OCI-LY3 (cell line): ENCODE data around the gene ASTN2.

Source experiments
- H2AFZ ChIP-seq: fragments of 200-600, 300-600 bp; shearing (Covaris generic); 2 replicates; pipeline ENCODE4 v1.6.0; 2014; ENCODE audit warnings: antibody characterized with exemption, low read depth, low read length
- H3K27ac ChIP-seq: fragments of 200-600, 300-600 bp; sonication (generic); 2 replicates; pipeline ENCODE4 v1.5.1; 2014; ENCODE audit warnings: mild to moderate bottlenecking, low read length, moderate library complexity, mixed read lengths
- H3K27me3 ChIP-seq: fragments of 200-600, 300-600 bp; sonication (generic); 2 replicates; pipeline ENCODE4 v1.6.1; 2014; ENCODE audit warnings: low read depth, low read length, mixed read lengths
- H3K36me3 ChIP-seq: fragments of 200-600, 300-600 bp; sonication (generic); replicated peaks from 2 replicates; pipeline ENCODE3; 2014; ENCODE audit warnings: low read depth, low read length, mixed read lengths
- H3K4me1 ChIP-seq: fragments of 300-600, 200-600 bp; sonication (generic); 2 replicates; pipeline ENCODE4 v1.6.1; 2014; ENCODE audit warnings: low read length, mixed read lengths
- H3K4me2 ChIP-seq: fragments of 200-600, 300-600 bp; sonication (generic); 2 replicates; pipeline ENCODE4 v1.6.1; 2014; ENCODE audit warnings: low read length, mixed read lengths
- H3K4me3 ChIP-seq: fragments of 300-600, 200-600 bp; sonication (generic); 2 replicates; pipeline ENCODE4 v1.5.1; 2014; ENCODE audit warnings: antibody characterized with exemption, mild to moderate bottlenecking, low read length, moderate library complexity
- H3K79me2 ChIP-seq: fragments of 300-600, 200-600 bp; shearing (Covaris generic); 2 replicates; pipeline ENCODE4 v1.6.1; 2014; ENCODE audit warnings: mild to moderate bottlenecking, low read length, mixed read lengths
- H3K9ac ChIP-seq: fragments of 300-600, 200-600 bp; shearing (Covaris generic); 2 replicates; pipeline ENCODE4 v1.6.0; 2014; ENCODE audit warnings: mild to moderate bottlenecking, low read length, moderate library complexity
- H3K9me3 ChIP-seq: fragments of 200-600, 300-600 bp; shearing (Covaris generic); 2 replicates; pipeline ENCODE4 v1.6.1; 2014; ENCODE audit warnings: low read length, mixed read lengths; ENCODE audit not compliant: insufficient read depth
- H4K20me1 ChIP-seq: fragments of 200-600, 300-600 bp; sonication (generic); 2 replicates; pipeline ENCODE4 v1.6.1; 2016; ENCODE audit warnings: low read length, mixed read lengths; ENCODE audit not compliant: insufficient read depth
- CTCF ChIP-seq: fragments of 200-600, 300-600 bp; sonication (generic); IDR thresholded peaks from 2 replicates; pipeline ENCODE4 v1.5.1; 2014; ENCODE audit warnings: antibody characterized with exemption, low read length, low read depth
- EZH2phosphoT487 ChIP-seq: fragments of 200-600 bp; shearing (Covaris generic); IDR thresholded peaks from 2 replicates; pipeline ENCODE4 v1.6.1; 2018; ENCODE audit warnings: antibody characterized with exemption, mixed run types, low read depth

ASTN2 gene

GRCh38 chr9:116643691-116644090 lies 771.2 kb downstream of the ASTN2 start:
- no peak overlapping the region for H3K4me2 ChIP-seq
- no peaks in the 10 kb centered on the region for H3K36me3 ChIP-seq
- no peak for TF ChIP-seq EZH2phosphoT487
- TF ChIP-seq CTCF = no peak
- H4K20me1 ChIP-seq = no peaks in the 10 kb centered on the region
- H3K9ac ChIP-seq = no peak overlapping the region
- no peaks in the 10 kb centered on the region for H3K4me1 ChIP-seq
- no peak overlapping the region for H3K27ac ChIP-seq
- H3K9me3 ChIP-seq = no peaks in the 10 kb centered on the region
- no peaks in the 10 kb centered on the region for H3K79me2 ChIP-seq
- no peak overlapping the region for H3K4me3 ChIP-seq
- H2AFZ ChIP-seq = no peak overlapping the region
- no peaks in the 10 kb centered on the region for H3K27me3 ChIP-seq

- Histone ChIP-seq H3K27me3 (no peaks in the 10 kb centered on the region), H3K36me3 (no peaks in the 10 kb centered on the region), H3K9me3 (no peaks in the 10 kb centered on the region), H4K20me1 (no peaks in the 10 kb centered on the region), H3K4me3 (no peak overlapping the region), H3K4me2 (no peak overlapping the region), H3K9ac (no peak overlapping the region), H3K27ac (no peak overlapping the region), H3K79me2 (no peaks in the 10 kb centered on the region), H3K4me1 (no peaks in the 10 kb centered on the region), H2AFZ (no peak overlapping the region)
- TF ChIP-seq EZH2phosphoT487 = no peak
- no peak for TF ChIP-seq CTCF
Measured at GRCh38 chr9:116641292-116642059, 773.4 kb downstream of the ASTN2 start.

DNA sequence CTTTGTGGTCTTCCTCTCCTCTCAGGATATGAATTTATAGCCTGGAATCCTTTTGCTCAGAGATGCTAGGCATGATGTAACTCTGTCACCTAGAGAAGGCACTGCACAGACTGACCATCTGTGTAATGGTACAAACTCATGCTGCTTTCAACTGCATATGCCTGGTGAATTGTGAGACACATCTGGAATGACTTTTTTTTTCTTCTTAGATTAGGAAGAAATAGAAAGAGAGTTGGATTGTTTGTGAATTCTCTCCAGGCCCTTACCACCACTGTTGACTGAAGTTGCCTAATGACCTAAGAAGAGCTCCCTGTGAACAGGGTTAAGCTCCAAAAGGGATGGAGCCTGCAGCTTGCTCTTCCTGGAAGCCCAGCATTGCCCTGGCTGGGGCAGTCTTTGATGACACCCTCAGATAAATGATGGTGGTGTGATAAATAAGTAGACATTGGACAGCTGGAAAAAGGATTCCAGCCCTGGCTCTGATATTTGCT lies 775.6 kb downstream of the ASTN2 start:
- Histone ChIP-seq H3K9me3 (no peaks in the 10 kb centered on the region), H3K9ac (no peak overlapping the region), H3K4me2 (no peak overlapping the region), H3K79me2 (no peaks in the 10 kb centered on the region), H4K20me1 (no peaks in the 10 kb centered on the region), H3K27me3 (no peaks in the 10 kb centered on the region), H3K27ac (no peak overlapping the region), H2AFZ (no peak overlapping the region), H3K36me3 (no peaks in the 10 kb centered on the region), H3K4me3 (no peak overlapping the region), H3K4me1 (no peaks in the 10 kb centered on the region)
- no peak for TF ChIP-seq CTCF
- TF ChIP-seq EZH2phosphoT487 = no peak

DNA sequence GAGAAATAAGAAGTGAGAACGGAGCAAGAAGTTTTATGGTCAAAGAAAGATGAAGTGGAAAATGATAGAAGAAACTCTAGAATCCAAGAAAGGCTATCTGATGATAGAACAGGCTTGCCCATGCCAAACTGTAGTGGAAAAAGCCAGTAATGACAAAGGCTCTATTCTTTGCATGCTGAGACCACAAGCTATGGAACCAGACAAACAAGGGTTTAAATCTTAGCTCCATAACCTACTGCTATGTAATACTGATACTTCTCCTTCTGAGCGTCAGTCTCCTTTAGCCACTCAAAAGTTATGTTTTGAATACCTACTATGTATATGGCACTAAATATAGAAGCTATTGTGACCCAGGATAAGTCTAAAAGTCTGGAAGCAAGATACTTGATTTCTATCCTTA lies 778.9 kb downstream of the ASTN2 start:
- TF ChIP-seq EZH2phosphoT487 (no peak), CTCF (no peak)
- Histone ChIP-seq H3K4me2 (no peak overlapping the region), H3K9me3 (no peaks in the 10 kb centered on the region), H2AFZ (no peak overlapping the region), H3K4me3 (no peak overlapping the region), H3K36me3 (no peaks in the 10 kb centered on the region), H3K4me1 (no peaks in the 10 kb centered on the region), H4K20me1 (no peaks in the 10 kb centered on the region), H3K27me3 (no peaks in the 10 kb centered on the region), H3K79me2 (no peaks in the 10 kb centered on the region), H3K27ac (no peak overlapping the region), H3K9ac (no peak overlapping the region)
